Adrenal gland (tissue), 12 donors: Measurements from ENCODE around the gene NUDT22. TPM values are rescaled to one million over a fixed set of nuclear protein-coding genes. Genes with fewer than 3 reads are reported as not detected.
A peak's percentile ranks its signal among the peaks of the same experiment; 100 is the strongest.

Experiments
- DNase-seq, 7 donors: peaks; one replicate each; pipeline ENCODE4 v3.0.0-alpha.2; 2019 to 2020
- H3K27ac ChIP-seq, 5 donors: fragments of 200-600 bp; sonication (generic) in 4 of 5; 1 replicate in 3 of 5; 2 replicates in 2 of 5; pipeline versions ENCODE4 v1.5.1 to v1.8.0; 2016 to 2020; ENCODE audit warnings: mild to moderate bottlenecking in 1 of 5
- H3K27me3 ChIP-seq: fragments of 200-600 bp; 2 replicates; pipeline ENCODE4 v1.8.0; 2021
- H3K36me3 ChIP-seq, 2 donors: fragments of 200-600 bp; replicated peaks in 1 of 2; 1 replicate in 1 of 2; 2 replicates in 1 of 2; pipeline versions ENCODE4 v1.5.1 to v1.8.0; 2018 to 2022
- H3K4me1 ChIP-seq, 2 donors: fragments of 200-600 bp; replicated peaks in 1 of 2; 1 replicate in 1 of 2; 2 replicates in 1 of 2; pipeline versions ENCODE4 v1.5.1 to v1.8.0; 2018 to 2021
- H3K4me3 ChIP-seq, 4 donors: fragments of 200-600 bp; sonication (generic) in 3 of 4; one replicate each; pipeline ENCODE4 v1.5.1; 2016 to 2018
- H3K9me3 ChIP-seq, 3 donors: fragments of 200-600 bp; sonication (generic) in 1 of 3; replicated peaks in 1 of 3; 1 replicate in 2 of 3; 2 replicates in 1 of 3; pipeline versions ENCODE4 v1.5.1 to v1.8.0; 2016 to 2021
- CTCF ChIP-seq, 6 experiments: fragments of 450-650 bp in 4 of 6; fragments of 200-600 bp in 2 of 6; sonication (generic) in 1 of 6; IDR thresholded peaks; 1 replicate in 5 of 6; 2 replicates in 1 of 6; pipeline versions ENCODE4 v1.5.1 to v1.8.0; 2016 to 2021; ENCODE audit warnings: antibody characterized with exemption in 6 of 6, mild to moderate bottlenecking in 2 of 6, moderate library complexity in 1 of 6
- POLR2A ChIP-seq, 2 donors: fragments of 450-650 bp; IDR thresholded peaks; one replicate each; pipeline ENCODE4 v1.6.1; 2017; ENCODE audit warnings: antibody characterized with exemption in 2 of 2, mild to moderate bottlenecking in 2 of 2, moderate library complexity in 1 of 2
- WGBS, 4 donors: extraction: QIAGEN DNeasy Blood & Tissue Kit in 2 of 4; methylation state at CpG; one replicate each; pipeline versions ENCODE4 v1.1.5 to v1.1.7; 2013 to 2017; 5-methylcytosine and 5-hydroxymethylcytosine counted together
- intact Hi-C, 2 donors: fragments of 100-400 bp; cut with DNase I; formaldehyde crosslinking; loops; one replicate each; pipeline versions ENCODE4 v1.14.1 to v1.15.0; 2022 to 2023
- polyA plus RNA-seq, 3 donors: library from polyadenylated mRNA; stranded (reverse); fragments of 200-250 nt in 2 of 3; fragments of 350-450 nt in 1 of 3; fragmentation: Illumina TruSeq in 1 of 3; extraction: RNeasy Lipid Tissue Mini Kit (QIAGEN cat#74804) in 1 of 3; gene quantifications; one replicate each; pipeline ENCODE4 v1.2.3, GENCODE V29; 2013 to 2014
- total RNA-seq, 9 donors: library from RNA; depleted of rRNA in 4 of 9; stranded (reverse); fragments of >200 nt in 4 of 9; fragments of 120-200 nt in 1 of 9; fragmentation: NEBNext Ultra II Directional in 1 of 9; extraction: Animal tissue kit (Norgen Biotek cat#: 25700) in 1 of 9; gene quantifications; one replicate each; pipeline versions ENCODE4 v1.1.0 to v1.2.4, GENCODE V29; 2013 to 2023
- donor health status: healthy with polysubstance abuse.
- donor health status: Bipolar disorder and iron deficiency.
- donor health status: DM: yes; HTN: yes; CAD: no.
- donor health status: DM: no; HTN: no; CAD: no.
- donor health status: DM: no; HTN: no; CAD: no.
- donor health status: DM: yes; HTN: yes; CAD: no.

Gene NUDT22
- total and polyA plus RNA-seq, 12 donors = 19.5 to 190 (median 80.8) TPM

- no peaks in the 10 kb centered on the region for H3K27me3 ChIP-seq
- DNase-seq = peak in 6 of 7 donors; percentile 53 to 74 (median 67)
- H3K36me3 ChIP-seq = peaks cover 0 to 31% of the 10 kb centered on the region in 2 donors
- TF ChIP-seq CTCF (IDR thresholded peaks at IDR 0.05) = peak in 1 of 6 experiments; percentile 6
- peak in 1 of 2 donors; percentile 5 for TF ChIP-seq POLR2A (IDR thresholded peaks at IDR 0.05)
- no peaks in the 10 kb centered on the region for H3K9me3 ChIP-seq
- peaks cover 32 to 44% of the 10 kb centered on the region in 2 donors for H3K4me1 ChIP-seq
- H3K4me3 ChIP-seq = peak overlapping the region; percentile 38 to 99 (median 91)
- peak overlapping the region; percentile 63 to 99 (median 97) for H3K27ac ChIP-seq
- 0 to 1% (median 1%) methylated on average over 3 to 63 of the region's 63 CpGs for WGBS, 4 donors
- intact Hi-C loops = no loop called here
Observed at GRCh38 chr11:64241491-64242374, 15.7 kb downstream of the NUDT22 start.

GRCh38 chr11:64243236-64243854 is 17.3 kb downstream of the NUDT22 start:
- Histone ChIP-seq H3K9me3 (no peaks in the 10 kb centered on the region), H3K36me3 (peaks cover 0 to 18% of the 10 kb centered on the region in 2 donors), H3K27ac (no peak overlapping the region), H3K27me3 (no peaks in the 10 kb centered on the region), H3K4me3 (no peak overlapping the region), H3K4me1 (peaks cover 35 to 51% of the 10 kb centered on the region in 2 donors)
- 72 to 90% (median 79%) methylated on average over 6 to 8 of the region's 8 CpGs for WGBS, 4 donors
- no peak for TF ChIP-seq POLR2A (IDR thresholded peaks at IDR 0.05)
- TF ChIP-seq CTCF (IDR thresholded peaks at IDR 0.05) = no peak
- DNase-seq = peak in 1 of 7 donors; percentile 25
- intact Hi-C loops = no loop called here

- H3K36me3 ChIP-seq = peaks cover 0 to 12% of the 10 kb centered on the region in 2 donors
- TF ChIP-seq POLR2A (IDR thresholded peaks at IDR 0.05) (no peak), CTCF (IDR thresholded peaks at IDR 0.05) (no peak)
- no peaks in the 10 kb centered on the region for H3K27me3 ChIP-seq
- H3K4me1 ChIP-seq = peaks cover 35 to 51% of the 10 kb centered on the region in 2 donors
- H3K9me3 ChIP-seq = no peaks in the 10 kb centered on the region
- H3K4me3 ChIP-seq = no peak overlapping the region
- intact Hi-C loops = no loop called here
- no peak for DNase-seq
- no peak overlapping the region for H3K27ac ChIP-seq
- WGBS, 4 donors = 48 to 61% (median 52%) methylated on average over 5 of the region's 5 CpGs
Observed at GRCh38 chr11:64244107-64244506, 18.0 kb downstream of the NUDT22 start.

- H3K4me1 ChIP-seq = peaks cover 35 to 45% of the 10 kb centered on the region in 2 donors
- intact Hi-C loops = no loop called here
Observed at GRCh38 chr11:64244966-64245365, 18.9 kb downstream of the NUDT22 start.

More at GRCh38 chr11:64244966-64245365, 18.9 kb downstream of the NUDT22 start:
- Histone ChIP-seq H3K27ac (peak overlapping the region; percentile 16 to 90 (median 85)), H3K27me3 (no peaks in the 10 kb centered on the region), H3K36me3 (peaks cover 0 to 12% of the 10 kb centered on the region in 2 donors), H3K4me3 (peak overlapping the region in 1 of 4 donors; percentile 72), H3K9me3 (no peaks in the 10 kb centered on the region)
- WGBS, 4 donors = 0 to 22% (median 18%) methylated on average over 1 to 6 of the region's 6 CpGs; no CpG with 5 or more reads in 1 of the 4 donors
- TF ChIP-seq CTCF (IDR thresholded peaks at IDR 0.05) = no peak
- no peak for TF ChIP-seq POLR2A (IDR thresholded peaks at IDR 0.05)
- peak in 1 of 7 donors; percentile 27 for DNase-seq
